GM18520 (cell line): ENCODE measurements around the gene UBE2QL1.
"Not testable (repeated sequence)": the region's sequence is repeated elsewhere in the genome, so short reads cannot be mapped to it uniquely, and the experiment has no call there.

ENCODE experiments used
- ATAC-seq: cut with Tn5 transposase; IDR thresholded peaks from one replicate; pipeline ENCODE4 v1.9.1; 2021; ENCODE audit not compliant: unreplicated experiment

UBE2QL1 gene

DNA sequence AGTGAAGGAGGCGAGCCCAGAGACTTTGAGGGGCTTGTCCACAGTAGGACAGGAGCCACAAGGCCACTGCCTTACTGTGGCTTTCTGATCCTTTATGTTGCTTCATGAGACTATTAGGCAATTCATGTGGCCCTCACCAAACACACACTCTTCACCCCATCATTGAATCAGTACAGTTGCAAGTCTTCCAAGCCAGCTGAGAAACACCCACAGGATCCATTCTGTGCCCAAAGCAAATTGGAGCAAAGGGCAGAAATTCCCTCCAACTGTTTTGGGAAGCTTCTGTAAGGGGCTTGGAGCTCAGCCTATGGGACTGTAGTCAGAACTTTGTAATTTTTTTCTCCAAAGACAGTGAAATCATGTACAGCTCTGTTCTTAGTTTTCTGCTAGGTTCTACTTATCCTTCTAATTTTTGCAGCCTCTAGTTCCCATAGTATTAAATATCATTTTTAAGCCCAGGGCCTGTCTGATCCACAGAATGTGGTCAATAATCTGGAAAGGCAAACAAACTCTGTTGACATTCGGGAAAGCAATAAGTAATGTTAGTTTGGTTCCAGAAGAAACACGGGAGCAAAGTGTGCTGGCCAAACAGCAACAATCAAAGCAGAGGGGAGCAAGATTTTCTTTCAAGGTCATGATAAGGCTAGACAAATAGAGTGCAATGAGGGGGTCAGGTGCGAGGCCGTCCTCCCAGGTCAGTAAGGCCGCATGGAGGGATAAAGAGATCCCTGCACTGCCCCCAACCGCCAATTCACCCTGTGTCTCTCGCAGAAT lies 47.0 kb downstream of the UBE2QL1 start:
- ATAC-seq: no peak

DNA sequence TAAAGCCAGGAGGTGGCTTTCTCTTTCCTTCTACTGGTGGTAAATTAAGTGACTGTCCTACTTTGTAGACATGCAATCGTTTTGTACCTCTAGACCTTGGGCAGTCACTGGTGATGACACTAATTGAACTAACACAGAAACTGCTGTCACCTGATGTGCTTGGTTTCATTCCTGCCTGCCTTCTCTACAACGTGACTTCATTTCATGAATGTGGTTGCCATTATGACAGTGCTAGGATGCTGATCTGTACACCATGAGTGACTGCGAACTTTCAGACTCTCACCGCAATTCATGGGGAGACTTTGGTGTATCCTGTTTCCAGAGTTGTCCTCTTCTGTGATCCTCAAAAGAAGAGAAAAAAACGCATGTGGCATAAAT lies 47.5 kb downstream of the UBE2QL1 start:
- peak; percentile 96 for ATAC-seq

DNA sequence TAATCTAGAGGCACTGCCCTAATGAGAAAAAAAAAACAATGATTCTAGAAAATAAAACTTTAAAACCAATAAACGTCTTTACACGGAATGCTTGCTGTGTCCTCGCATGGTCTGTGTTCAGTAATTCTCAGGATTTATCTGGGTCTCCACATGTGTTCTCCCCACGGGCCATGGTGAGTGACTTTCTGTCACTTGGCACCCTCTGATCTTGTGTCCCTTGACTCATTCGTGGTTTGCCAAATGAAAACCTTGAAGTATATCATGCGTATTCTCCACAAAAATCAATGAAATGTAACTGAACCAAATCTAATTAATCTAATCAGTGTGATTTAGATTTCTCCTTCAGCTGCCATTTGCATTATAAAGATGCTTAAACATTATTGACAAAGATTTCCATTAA lies 48.0 kb downstream of the UBE2QL1 start:
- no peak for ATAC-seq

DNA sequence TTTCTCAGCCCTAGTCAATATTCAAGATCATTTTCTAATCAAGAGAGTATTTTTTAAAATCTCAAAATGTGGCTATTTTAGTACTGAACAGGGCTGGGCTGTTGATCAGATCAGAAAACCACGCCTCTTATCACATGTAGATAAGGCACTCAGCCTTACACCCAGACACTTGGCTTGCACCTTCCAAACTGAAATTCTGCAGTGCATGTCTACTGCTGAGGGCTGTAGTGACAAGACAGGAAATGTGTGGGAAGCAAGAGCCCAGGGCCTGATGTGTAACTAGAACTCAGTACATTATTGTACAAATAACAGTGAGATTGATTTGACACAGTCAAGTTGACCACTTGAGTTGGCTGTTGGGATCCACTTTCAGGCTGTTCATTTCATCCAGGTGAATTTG lies 48.6 kb downstream of the UBE2QL1 start:
- no peak for ATAC-seq

DNA sequence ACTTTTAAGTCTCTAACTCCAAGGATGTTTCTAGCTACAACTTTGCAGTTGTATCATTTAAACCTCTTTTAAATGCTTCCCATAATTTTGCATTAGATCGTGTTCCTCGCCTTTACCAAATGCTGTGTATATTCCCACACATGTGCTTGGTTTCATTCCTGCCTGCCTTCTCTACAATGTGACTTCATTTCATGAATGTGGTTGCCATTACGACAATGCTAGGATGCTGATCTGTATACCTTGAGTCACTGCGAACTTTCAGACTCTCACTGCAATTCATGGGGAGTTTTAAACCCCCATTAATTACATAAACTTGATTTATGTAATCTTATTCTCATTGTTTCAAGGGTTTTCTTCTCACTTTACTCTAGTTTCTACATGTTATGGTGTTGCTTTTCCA lies 50.3 kb downstream of the UBE2QL1 start:
- no peak for ATAC-seq

DNA sequence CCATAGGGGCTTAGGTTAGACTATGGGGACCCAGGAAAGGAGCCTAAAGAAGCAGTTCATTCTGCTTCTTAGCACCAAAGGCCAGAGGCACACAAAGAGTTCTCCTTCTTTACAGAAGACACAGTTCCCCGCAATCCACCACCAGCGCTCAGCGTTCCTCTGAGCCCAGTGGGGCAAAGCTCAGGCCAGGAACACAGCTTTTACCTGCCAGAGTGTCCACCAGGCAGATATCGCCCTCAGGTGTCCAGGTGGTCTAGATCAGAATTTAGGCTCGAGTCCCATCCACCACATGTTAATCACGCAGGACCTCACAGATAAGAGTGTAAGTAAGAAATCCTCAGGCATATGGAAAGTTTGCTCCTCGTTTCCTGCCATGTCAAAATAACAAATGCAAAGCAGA lies 53.0 kb downstream of the UBE2QL1 start:
- no peak for ATAC-seq

DNA sequence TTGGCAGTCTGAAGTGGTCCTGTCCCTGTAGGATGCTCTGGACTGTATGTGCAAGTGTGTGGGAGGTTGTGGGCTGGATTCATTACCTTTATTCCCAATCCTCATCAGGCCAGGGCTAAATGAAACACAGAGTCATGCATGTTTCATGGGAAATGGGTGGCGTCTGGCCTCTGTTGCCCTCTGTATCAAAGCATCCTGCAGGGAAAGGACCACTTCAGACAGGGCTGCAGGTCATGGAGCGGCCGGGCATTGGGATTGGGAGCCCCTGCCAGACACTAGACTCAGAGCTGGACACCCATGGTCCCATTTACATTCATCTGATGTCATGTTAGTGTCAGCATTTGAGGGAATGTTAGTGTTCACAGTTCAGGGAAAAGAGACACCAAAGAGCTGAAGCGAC lies 53.8 kb downstream of the UBE2QL1 start:
- no peak for ATAC-seq

DNA sequence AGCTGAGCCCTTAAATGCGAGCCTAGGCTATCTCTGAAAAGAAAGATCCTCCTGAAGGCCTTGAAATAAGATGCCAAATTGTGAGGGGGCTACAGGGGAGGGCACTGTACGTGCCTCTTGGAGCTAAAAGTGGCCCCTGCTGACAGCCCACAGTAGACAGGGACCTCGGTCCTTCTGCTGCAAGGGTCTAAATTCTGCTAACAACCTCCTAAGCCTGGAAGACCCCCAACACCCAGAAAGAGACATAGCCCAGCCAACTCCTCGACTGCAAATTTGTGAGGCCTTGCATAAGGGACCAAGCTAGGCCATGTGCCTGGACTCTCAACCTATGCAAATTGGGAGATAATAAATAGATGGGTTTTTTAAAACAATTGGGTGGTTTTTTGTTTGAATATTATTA lies 54.7 kb downstream of the UBE2QL1 start:
- no peak for ATAC-seq

DNA sequence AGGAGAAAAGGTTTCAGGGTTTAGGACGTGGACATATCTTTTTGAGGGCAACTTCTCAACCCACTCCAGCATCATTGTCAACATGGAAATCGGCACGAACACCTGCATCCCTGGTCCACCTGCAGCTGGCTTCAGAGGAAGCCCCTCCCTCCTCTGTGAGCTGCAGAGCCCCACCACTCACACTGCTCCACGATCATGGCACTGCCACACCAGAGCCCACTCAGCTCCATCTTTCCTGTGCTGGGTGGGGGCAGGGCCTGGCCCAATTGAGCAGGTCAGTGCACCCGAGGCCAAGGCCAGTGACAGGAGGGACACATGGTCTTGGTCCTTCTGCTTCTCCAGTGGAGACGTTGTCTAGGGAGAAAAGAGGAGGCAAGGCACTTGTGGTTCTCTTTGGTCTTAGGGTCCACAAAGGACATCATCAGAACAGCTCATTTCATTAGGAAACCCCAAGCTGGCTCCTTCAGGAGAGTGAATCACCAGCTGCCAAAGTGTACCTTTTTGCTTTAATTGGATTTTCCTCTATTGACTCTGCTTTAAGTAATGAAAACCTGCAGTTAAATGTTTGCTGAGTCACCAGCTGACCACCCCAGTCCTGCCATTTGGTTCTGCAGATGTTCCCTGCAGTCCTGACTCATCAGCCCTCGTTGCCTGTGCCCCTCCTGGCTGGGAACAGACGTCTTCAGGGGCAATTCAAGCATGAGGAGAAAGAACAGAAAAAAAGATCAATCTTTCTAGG lies 56.2 kb downstream of the UBE2QL1 start:
- ATAC-seq: no peak

DNA sequence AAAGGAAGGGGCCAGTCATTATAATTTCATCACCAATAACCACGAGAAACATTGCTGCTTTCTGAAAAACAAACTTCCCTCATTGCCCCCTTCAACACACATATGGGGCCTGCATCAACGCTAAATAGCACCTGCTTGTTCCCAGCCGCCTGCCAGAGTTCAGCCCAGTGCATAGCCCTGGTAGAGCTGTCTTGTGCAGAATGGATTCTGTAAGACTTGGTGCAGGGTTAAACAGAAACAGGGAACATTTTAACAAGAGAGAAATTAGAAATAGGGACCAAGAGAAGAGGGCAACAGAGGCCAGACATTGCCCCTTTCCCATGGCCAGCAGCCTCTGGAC lies 56.7 kb downstream of the UBE2QL1 start:
- no peak for ATAC-seq

DNA sequence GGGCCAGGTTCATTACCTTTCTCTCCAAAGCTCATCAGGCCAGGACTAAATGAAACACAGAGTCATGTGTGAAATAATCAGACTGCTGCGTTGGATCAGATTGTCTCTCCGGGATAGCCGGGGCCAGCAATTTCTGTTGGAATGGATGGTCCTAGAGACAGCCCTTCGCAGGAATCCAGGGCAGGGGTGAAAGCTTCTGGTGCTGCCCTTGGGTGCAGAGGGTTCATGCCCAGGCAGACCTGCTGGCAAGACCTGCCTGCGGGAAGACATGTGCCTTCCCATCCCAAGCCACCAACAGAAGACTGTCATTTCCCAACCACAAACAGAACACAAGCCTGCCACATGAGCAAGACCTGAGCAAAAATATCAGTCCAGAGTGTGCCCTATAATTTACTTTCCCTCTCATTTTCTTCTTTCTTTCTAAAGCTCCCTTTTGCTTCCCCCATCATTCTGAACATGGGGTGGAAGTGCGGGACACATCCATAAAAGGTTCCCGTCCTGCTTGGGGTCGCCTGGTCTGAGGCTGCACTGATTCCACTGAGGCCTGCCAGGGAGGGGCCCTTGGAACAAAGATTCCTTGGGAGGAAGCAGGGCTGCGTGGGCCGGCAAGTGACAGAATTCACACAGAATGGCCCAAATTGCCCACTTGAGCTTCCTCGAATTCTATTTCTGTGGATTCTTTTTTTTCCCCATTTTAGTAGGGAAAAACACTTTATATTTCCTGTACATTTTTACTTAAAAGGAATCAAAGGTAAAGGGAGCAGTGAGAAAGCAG lies 57.3 kb downstream of the UBE2QL1 start:
- no peak for ATAC-seq

DNA sequence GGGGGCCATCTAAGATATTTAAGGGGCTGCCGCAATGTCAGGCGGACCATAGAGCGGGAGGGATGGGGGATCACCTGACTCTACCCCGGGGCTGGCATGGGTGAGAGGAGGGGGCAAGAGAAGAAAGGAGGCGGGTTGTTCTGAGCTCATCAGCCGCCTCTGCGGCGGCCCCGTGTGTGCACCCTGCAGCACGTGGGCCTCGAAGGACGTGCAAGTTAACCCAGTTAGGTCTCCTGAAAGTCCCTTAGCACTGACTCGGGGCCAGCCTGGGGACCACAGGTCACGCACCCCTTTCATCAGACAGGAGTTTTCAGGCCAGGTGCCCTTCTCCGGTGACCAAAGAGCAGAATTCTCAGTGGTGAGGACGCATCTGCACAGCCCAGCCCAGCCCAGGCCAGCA lies 58.0 kb downstream of the UBE2QL1 start:
- ATAC-seq: no peak

DNA sequence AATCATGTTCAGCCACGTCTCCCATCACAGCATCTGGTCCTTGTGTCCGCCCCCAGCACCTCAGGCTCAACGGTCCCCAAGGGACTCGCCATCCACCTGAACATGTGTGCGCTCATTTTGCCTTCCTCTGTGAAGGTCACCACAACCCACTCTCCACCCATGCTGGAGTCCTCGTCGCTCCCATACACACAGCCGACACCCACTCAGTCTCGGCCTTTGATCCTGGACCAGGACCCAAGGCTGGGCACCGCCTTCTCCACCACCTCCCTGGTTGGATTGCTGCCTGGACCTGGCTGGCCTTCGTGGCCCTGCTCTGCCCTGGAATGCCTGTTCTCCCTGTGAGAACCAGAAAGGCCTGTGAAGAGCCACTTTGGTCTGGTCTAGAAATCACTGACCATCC lies 60.3 kb downstream of the UBE2QL1 start:
- ATAC-seq: no peak

DNA sequence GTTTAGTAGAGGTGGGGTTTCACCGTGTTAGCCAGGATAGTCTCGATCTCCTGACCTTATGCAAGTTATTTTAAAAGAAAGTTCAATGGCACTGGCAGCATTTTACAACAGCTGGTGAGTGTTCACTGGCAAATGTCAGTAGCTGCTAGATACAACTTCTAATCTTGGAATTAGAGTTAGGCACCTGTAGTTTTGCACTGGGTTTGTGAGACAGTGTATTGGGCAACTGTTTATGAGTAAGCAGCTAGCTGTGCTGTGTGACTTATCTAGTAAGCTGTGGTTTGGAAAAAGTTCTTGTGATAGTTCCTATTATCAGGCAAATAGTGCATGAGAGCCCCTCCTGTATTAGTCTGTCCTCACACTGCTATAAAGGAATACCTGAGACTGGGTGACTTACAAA lies 61.5 kb downstream of the UBE2QL1 start:
- no peak for ATAC-seq

DNA sequence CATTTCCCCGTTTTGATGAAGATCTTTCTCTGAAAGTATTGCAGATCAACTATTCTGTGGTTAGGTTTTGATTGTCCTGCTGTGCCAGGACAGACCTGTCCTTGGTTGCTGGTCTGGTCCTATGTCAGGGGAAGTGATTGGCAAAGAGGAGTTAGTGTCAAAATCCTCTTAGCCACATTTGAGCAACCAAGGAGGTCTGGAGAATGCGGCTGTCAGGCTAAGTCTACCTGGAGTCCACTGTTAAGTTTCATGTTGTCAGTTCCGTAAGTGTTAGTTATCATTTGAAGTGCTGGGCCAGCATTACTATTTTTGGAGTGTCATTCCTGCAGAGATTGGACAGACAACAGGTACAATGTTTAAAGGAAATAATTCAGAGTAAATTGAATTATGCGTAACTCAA lies 62.3 kb downstream of the UBE2QL1 start:
- no peak for ATAC-seq

DNA sequence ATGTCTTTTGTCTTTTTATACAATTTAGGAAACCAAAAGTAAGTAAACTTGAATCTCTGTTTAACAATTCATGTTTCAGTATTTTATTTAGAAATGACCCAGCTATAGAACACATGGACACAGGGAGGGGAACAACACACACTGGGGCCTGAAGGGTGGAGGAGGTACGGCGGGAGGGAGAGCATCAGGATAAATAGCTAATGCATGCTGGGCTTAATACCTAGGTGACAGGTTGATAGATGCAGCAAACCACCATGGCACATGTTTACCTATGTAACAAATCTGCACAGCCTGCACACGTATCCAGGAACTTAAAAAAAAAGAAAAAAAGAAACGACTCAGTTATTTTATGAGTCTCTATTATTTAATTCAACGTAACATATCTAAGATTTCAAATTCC lies 67.2 kb downstream of the UBE2QL1 start:
- not testable (repeated sequence) for ATAC-seq

DNA sequence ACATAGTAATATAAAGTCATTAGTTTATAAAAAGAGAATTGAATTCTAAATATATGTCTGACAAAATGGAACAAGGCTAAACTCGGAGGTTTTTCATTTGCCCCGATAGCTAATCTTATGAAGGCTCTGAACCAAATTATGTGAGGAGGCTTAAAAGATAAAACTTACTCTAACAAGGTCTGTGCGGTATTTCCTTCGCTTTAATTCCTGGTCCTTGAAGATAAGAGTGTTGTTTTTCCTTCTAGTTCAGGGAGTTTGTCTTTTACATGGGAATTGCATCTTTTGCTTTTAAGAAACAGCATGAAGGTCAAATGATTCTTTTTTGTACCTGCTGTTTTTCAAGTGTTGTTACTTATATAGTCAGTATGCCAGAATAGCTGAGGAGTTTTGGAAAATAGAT lies 68.2 kb downstream of the UBE2QL1 start:
- ATAC-seq: no peak

DNA sequence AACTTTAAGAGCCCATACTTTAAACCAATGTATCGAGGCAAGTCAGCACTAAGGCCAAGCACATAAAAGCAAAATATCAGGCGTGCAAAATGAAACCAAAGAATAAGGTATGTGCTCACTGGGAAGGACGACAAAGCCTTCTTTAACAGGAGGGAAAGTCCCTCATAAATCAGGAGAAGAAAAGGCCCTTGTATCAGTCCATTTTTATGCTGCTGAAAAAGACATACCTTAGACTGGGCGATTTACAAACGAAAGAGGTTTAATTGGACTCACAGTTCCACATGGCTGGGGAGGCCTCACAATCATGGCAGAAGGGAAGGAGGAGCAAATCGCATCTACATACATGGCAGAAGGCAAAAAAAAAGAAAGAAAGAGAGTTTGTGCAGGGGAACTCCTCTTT lies 68.9 kb downstream of the UBE2QL1 start:
- no peak for ATAC-seq

DNA sequence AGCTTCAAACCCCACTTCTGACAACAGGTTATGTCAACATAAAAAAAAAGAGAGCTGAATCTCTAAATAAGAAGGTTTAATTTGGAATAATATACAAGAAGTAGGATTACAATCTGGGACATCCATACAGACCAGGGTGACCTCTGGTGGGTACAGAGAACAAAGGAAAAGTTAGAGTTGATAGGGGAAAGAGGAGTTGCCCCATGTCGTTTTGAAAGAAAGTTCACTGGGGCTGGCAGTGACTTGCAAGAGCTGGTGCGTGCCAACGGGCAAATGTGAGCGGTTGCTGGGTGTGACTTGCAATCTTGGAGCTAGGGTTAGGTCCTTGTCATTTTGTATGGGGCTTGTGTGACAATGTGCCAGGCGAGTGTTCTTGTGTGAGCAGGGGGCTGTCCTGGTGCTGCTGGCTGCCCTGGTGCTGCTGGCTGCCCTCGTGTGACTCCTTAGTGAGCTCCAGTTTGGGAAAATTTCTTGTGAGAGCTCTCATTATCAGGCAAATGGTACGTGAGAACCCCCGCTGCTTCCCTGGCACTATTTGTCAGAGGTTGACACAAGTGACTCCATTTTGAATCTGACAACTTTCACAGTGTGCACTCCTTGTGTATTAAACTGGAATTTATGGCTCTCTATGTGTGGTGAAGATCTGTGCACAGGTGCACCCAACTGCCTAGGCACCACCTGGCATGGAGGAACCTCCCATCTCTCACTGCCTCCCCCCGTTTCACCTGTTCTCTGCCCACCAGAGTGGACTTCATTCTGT lies 69.8 kb downstream of the UBE2QL1 start:
- ATAC-seq: no peak

DNA sequence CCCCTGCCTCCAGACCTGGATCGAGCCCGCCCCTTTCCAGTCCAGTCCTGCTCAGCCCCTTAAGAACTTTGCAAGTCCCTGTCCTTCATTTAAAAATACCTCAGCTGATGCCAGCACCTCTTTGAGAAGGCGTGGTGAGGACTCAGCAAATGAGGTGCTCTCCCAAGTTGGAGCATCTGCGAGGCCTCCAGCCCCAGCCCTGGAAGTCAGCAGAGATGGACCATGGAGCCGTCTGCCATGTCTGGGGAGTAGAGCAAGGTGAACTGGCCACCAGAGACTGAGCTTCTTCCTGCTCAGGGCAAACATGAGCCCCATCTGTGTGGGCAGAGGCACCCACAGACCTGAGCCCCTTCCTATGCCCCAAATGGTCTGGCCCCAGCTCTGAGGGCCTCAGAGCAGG lies 71.5 kb downstream of the UBE2QL1 start:
- ATAC-seq: no peak

DNA sequence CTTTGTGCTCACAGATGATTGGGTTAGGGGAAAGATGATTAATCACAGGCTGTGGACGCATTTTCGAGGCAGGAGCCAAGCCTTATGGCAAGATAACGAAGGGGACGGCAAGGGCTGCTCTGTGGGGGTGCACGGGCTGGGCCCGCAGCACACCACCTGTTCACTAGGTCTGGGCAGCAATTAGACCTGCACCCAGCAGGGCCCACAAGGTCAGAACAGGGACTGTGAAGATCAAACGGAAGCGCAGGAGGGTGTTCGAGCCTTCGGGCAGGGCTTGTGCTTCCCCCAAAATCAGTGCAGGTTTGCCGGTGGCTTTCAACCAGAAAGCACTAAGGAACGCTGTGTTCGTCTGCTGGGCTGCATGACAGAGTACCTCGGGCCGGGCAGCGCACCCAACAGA lies 73.7 kb downstream of the UBE2QL1 start:
- no peak for ATAC-seq
